Epidermal melanocyte (primary cell): Measurements from ENCODE around the gene AGXT.

Experiments used
- DNase-seq: peaks from one replicate; pipeline ENCODE4 v3.0.0; 2011; ENCODE audit warnings: low spot score; ENCODE audit not compliant: insufficient read length

The AGXT gene

GRCh38 chr2:240869109-240869955, 708 bp downstream of the AGXT start:
- no peak for DNase-seq

GRCh38 chr2:240869956-240870875, 1.6 kb downstream of the AGXT start:
- no peak for DNase-seq

GRCh38 chr2:240871071-240871958, 2.7 kb downstream of the AGXT start:
- DNase-seq, result no peak

- no peak for DNase-seq
Observed at GRCh38 chr2:240872317-240873097, 3.9 kb downstream of the AGXT start.

- no peak for DNase-seq
Observed at GRCh38 chr2:240873098-240873788, 4.6 kb downstream of the AGXT start.

- DNase-seq, result no peak
Observed at GRCh38 chr2:240873805-240874714, 5.4 kb downstream of the AGXT start.

- DNase-seq, result no peak
Observed at GRCh38 chr2:240874715-240875227, 6.1 kb downstream of the AGXT start.

- DNase-seq, result no peak
Observed at GRCh38 chr2:240875228-240876034, 6.8 kb downstream of the AGXT start.

GRCh38 chr2:240876035-240876474, 7.4 kb downstream of the AGXT start:
- no peak for DNase-seq

- DNase-seq, result no peak
Observed at GRCh38 chr2:240876475-240877251, 8.0 kb downstream of the AGXT start.

GRCh38 chr2:240877460-240878340, 9.1 kb downstream of the AGXT start:
- no peak for DNase-seq

- DNase-seq, result no peak
Observed at GRCh38 chr2:240878341-240878936, 9.8 kb downstream of the AGXT start.

- DNase-seq, result no peak
Observed at GRCh38 chr2:240879105-240879504, 10.5 kb downstream of the AGXT start.

GRCh38 chr2:240881913-240882312, 13.3 kb downstream of the AGXT start:
- DNase-seq, result no peak

- no peak for DNase-seq
Observed at GRCh38 chr2:240884221-240884620, 15.6 kb downstream of the AGXT start.

GRCh38 chr2:240884745-240885144, 16.1 kb downstream of the AGXT start:
- no peak for DNase-seq
